Hepatocyte (in vitro differentiated cells): Measurements from ENCODE around the gene NYNRIN.

Experiments
- CTCF ChIP-seq: fragments of 200-600 bp; sonication (generic); IDR thresholded peaks from 2 replicates; pipeline ENCODE4 v1.5.1; 2016; ENCODE audit warnings: antibody characterized with exemption, mild to moderate bottlenecking; ENCODE audit not compliant: poor library complexity
- EZH2 ChIP-seq: fragments of 200-600 bp; sonication (generic); IDR thresholded peaks from 2 replicates; pipeline ENCODE4 v1.6.1; 2016; ENCODE audit warnings: antibody characterized with exemption, mild to moderate bottlenecking, borderline replicate concordance

- no peak for TF ChIP-seq CTCF
- TF ChIP-seq EZH2, result no peak
Measured at GRCh38 chr14:24440606-24441399, 42.0 kb downstream of the NYNRIN start.
